PFSK-1 (cell line): ENCODE measurements around the gene HBZ.

ENCODE experiments used
- POLR2AphosphoS5 ChIP-seq: IDR thresholded peaks from 2 replicates; pipeline ENCODE4 v1.6.1; 2012; ENCODE audit warnings: low read depth, mild to moderate bottlenecking, control low read depth, low read length, moderate library complexity
- REST ChIP-seq, 2 experiments: IDR thresholded peaks; 2 replicates each; pipeline versions ENCODE4 v1.6.1 to v1.8.0; 2011 to 2012; ENCODE audit warnings: low read depth in 2 of 2, low read length in 2 of 2, control low read depth in 1 of 2, inconsistent platforms in 1 of 2, mild to moderate bottlenecking in 1 of 2, moderate library complexity in 1 of 2; ENCODE audit not compliant: insufficient read depth in 1 of 2
- SIN3A ChIP-seq: IDR thresholded peaks from 2 replicates; pipeline ENCODE4 v1.6.1; 2012; ENCODE audit warnings: mild to moderate bottlenecking, low read length, moderate library complexity, borderline replicate concordance; ENCODE audit not compliant: insufficient read depth

GRCh38 chr16:179211-180092 is 27.0 kb downstream of the HBZ start:
- TF ChIP-seq POLR2AphosphoS5: no peak
- no peak for TF ChIP-seq REST (IDR thresholded peaks at IDR 0.05; ENCODE audit: insufficient read depth in 1 of 2, low read depth in 2 of 2, low read length in 2 of 2)
- no peak for TF ChIP-seq SIN3A
